Keratinocyte (primary cell): ENCODE data around the gene SLIT3. TPM values are rescaled to one million over a fixed set of nuclear protein-coding genes. Genes with fewer than 3 reads are reported as not detected.

ENCODE experiments used
- DNase-seq: peaks from one replicate; pipeline ENCODE4 v3.0.0-alpha.2; 2011; ENCODE audit warnings: low read depth, missing footprints, low spot score
- FAIRE-seq: peaks from 2 replicates; lab custom pipeline; 2011; peaks lifted over from hg19 to GRCh38; lab: Jason Lieb, UNC
- H2AFZ ChIP-seq: 2 replicates; pipeline ENCODE4 v1.6.0; 2012; ENCODE audit warnings: low read length, control low read depth, inconsistent platforms; ENCODE audit not compliant: control insufficient read depth
- H3K27ac ChIP-seq: 2 replicates; pipeline ENCODE4 v1.5.1; 2011; ENCODE audit warnings: low read length; ENCODE audit not compliant: control insufficient read depth, insufficient read depth
- H3K27me3 ChIP-seq: 3 replicates; pipeline ENCODE4 v1.6.0; 2011; ENCODE audit warnings: low read length; ENCODE audit not compliant: control insufficient read depth, insufficient read depth; ENCODE audit errors: extremely low read depth
- H3K36me3 ChIP-seq, 2 experiments: 2 replicates in 1 of 2; 3 replicates in 1 of 2; pipeline ENCODE4 v1.5.1; 2011; ENCODE audit warnings: low read length in 2 of 2, mild to moderate bottlenecking in 1 of 2; ENCODE audit not compliant: control insufficient read depth in 2 of 2, insufficient read depth in 2 of 2; ENCODE audit errors: extremely low read depth in 1 of 2
- H3K4me1 ChIP-seq: 3 replicates; pipeline ENCODE4 v1.5.1; 2011; ENCODE audit warnings: low read length; ENCODE audit not compliant: control insufficient read depth, insufficient read depth; ENCODE audit errors: extremely low read depth
- H3K4me2 ChIP-seq: 3 replicates; pipeline ENCODE4 v1.6.0; 2011; ENCODE audit warnings: low read depth, low read length; ENCODE audit not compliant: control insufficient read depth, insufficient read depth; ENCODE audit errors: extremely low read depth
- H3K4me3 ChIP-seq, 3 experiments: fragments of 200-600 bp in 1 of 3; sonication (generic) in 1 of 3; 2 replicates in 2 of 3; 3 replicates in 1 of 3; pipeline ENCODE4 v1.5.1; 2011 to 2016; ENCODE audit warnings: low read length in 3 of 3, mild to moderate bottlenecking in 3 of 3, control low read depth in 2 of 3, inconsistent platforms in 1 of 3, low read depth in 1 of 3, mixed read lengths in 1 of 3, mixed run types in 1 of 3, moderate library complexity in 1 of 3; ENCODE audit not compliant: control insufficient read depth in 2 of 3, insufficient read depth in 2 of 3; ENCODE audit errors: extremely low read depth in 1 of 3
- H3K79me2 ChIP-seq: 2 replicates; pipeline ENCODE4 v1.6.0; 2012; ENCODE audit warnings: low read length; ENCODE audit not compliant: control insufficient read depth, insufficient read depth
- H3K9ac ChIP-seq: 3 replicates; pipeline ENCODE4 v1.6.0; 2011; ENCODE audit warnings: low read length; ENCODE audit not compliant: control insufficient read depth, insufficient read depth; ENCODE audit errors: extremely low read depth
- H3K9me1 ChIP-seq: 3 replicates; pipeline ENCODE4 v1.6.0; 2011; ENCODE audit warnings: low read length; ENCODE audit not compliant: control insufficient read depth, insufficient read depth; ENCODE audit errors: extremely low read depth
- H3K9me3 ChIP-seq: 2 replicates; pipeline ENCODE4 v1.5.1; 2012; ENCODE audit warnings: low read depth, low read length; ENCODE audit not compliant: control insufficient read depth
- H4K20me1 ChIP-seq: 3 replicates; pipeline ENCODE4 v1.6.0; 2011; ENCODE audit warnings: low read length; ENCODE audit not compliant: control insufficient read depth, insufficient read depth; ENCODE audit errors: extremely low read depth
- CTCF ChIP-seq, 3 experiments: IDR thresholded peaks in 1 of 3; conservative IDR thresholded peaks in 1 of 3; optimal IDR thresholded peaks in 1 of 3; 2 replicates in 2 of 3; 3 replicates in 1 of 3; pipeline versions ENCODE3 to v1.5.1; 2011; ENCODE audit warnings: low read length in 3 of 3, mild to moderate bottlenecking in 3 of 3, moderate library complexity in 2 of 3, control low read depth in 1 of 3, inconsistent platforms in 1 of 3; ENCODE audit not compliant: insufficient read depth in 2 of 3; ENCODE audit errors: extremely low read depth in 1 of 3
- EZH2 ChIP-seq: IDR thresholded peaks from one replicate; pipeline ENCODE4 v1.6.1; 2012; ENCODE audit warnings: inconsistent platforms, mild to moderate bottlenecking, low read length, moderate library complexity
- dilution Hi-C: fragments of 300-500 bp; cut with MboI; formaldehyde crosslinking; loops from one replicate; pipeline ENCODE4 v1.7.0; 2020; ENCODE audit warnings: low sequenced_read_pairs; ENCODE audit not compliant: extremely low pct_ligation_motif_present
- polyA plus RNA-seq, 5 experiments: library from polyadenylated mRNA; depleted of rRNA in 3 of 5; stranded (reverse) in 3 of 5; stranded (forward) in 1 of 5; unstranded in 1 of 5; fragments of >200 nt; gene quantifications; 1 replicate in 1 of 5; 2 replicates in 3 of 5; 3 replicates in 1 of 5; pipeline versions ENCODE4 v1.2.1 to v1.2.3, GENCODE V29; 2011 to 2012; ENCODE audit warnings: missing spikeins in 2 of 5, low read depth in 1 of 5, low replicate concordance in 1 of 5

Gene SLIT3
- polyA plus RNA-seq, 1 donor (not counting 4 experiments of a cell fraction or from before 2014, with no cell fraction given) = 2.4 TPM

GRCh38 chr5:168736281-168736831, 564.6 kb downstream of the SLIT3 start:
- Histone ChIP-seq H3K9me3 (no peaks in the 10 kb centered on the region), H3K4me1 (no peaks in the 10 kb centered on the region), H3K4me3 (no peak overlapping the region), H3K27ac (no peak overlapping the region), H3K79me2 (no peaks in the 10 kb centered on the region), H2AFZ (no peak overlapping the region), H4K20me1 (no peaks in the 10 kb centered on the region), H3K9ac (no peak overlapping the region), H3K9me1 (no peaks in the 10 kb centered on the region), H3K27me3 (no peaks in the 10 kb centered on the region), H3K36me3 (no peaks in the 10 kb centered on the region), H3K4me2 (no peak overlapping the region)
- no peak for DNase-seq
- TF ChIP-seq EZH2 = no peak
- TF ChIP-seq CTCF (optimal IDR thresholded peaks at IDR 0.05 in 1 of 3, IDR thresholded peaks at IDR 0.05 in 1 of 3, conservative IDR thresholded peaks at IDR 0.05 in 1 of 3; ENCODE audit: extremely low read depth in 1 of 3, insufficient read depth in 2 of 3, low read length in 3 of 3) = no peak
- FAIRE-seq = no peak
- dilution Hi-C loops = no loop called here

GRCh38 chr5:168734620-168735300, 566.2 kb downstream of the SLIT3 start:
- DNase-seq (no peak), FAIRE-seq (no peak)
- H3K27ac ChIP-seq = no peak overlapping the region
- H3K27me3 ChIP-seq = no peaks in the 10 kb centered on the region
- no peak overlapping the region for H3K9ac ChIP-seq
- H3K36me3 ChIP-seq = no peaks in the 10 kb centered on the region
- H3K4me2 ChIP-seq = no peak overlapping the region
- no peaks in the 10 kb centered on the region for H3K4me1 ChIP-seq
- no peak overlapping the region for H2AFZ ChIP-seq
- H3K9me3 ChIP-seq = no peaks in the 10 kb centered on the region
- no peaks in the 10 kb centered on the region for H4K20me1 ChIP-seq
- TF ChIP-seq CTCF (optimal IDR thresholded peaks at IDR 0.05 in 1 of 3, IDR thresholded peaks at IDR 0.05 in 1 of 3, conservative IDR thresholded peaks at IDR 0.05 in 1 of 3; ENCODE audit: extremely low read depth in 1 of 3, insufficient read depth in 2 of 3, low read length in 3 of 3) = no peak
- no peak for TF ChIP-seq EZH2
- dilution Hi-C loops = no loop called here
- no peaks in the 10 kb centered on the region for H3K79me2 ChIP-seq
- no peaks in the 10 kb centered on the region for H3K9me1 ChIP-seq
- no peak overlapping the region for H3K4me3 ChIP-seq
